ENCODE measurements around the gene CDHR1. TPM values are rescaled to one million over a fixed set of nuclear protein-coding genes. Genes with fewer than 3 reads are reported as not detected.
"Not testable (repeated sequence)": the region's sequence is repeated elsewhere in the genome, so short reads cannot be mapped to it uniquely, and the experiment has no call there.

Gene CDHR1
- not detected in 2 replicates for total RNA-seq (2014; rRNA removed; shearing (Covaris generic))

GRCh38 chr10:84194424-84195043 lies at the start of gene CDHR1:
TSS of gene CDHR1 (plus strand) at chr10:84194537. CDS start at chr10:84194761, 224 bp downstream.
- peak; percentile 8 for DNase-seq (ENCODE audit: low read depth)

- no peak for DNase-seq (ENCODE audit: low read depth)
These were observed 47.0 kb upstream of the CDHR1 start for GRCh38 chr10:84147347-84147746.

GRCh38 chr10:84148006-84148597 lies 46.2 kb upstream of the CDHR1 start:
- not testable (repeated sequence) for DNase-seq (ENCODE audit: low read depth)

GRCh38 chr10:84149854-84150253 lies 44.5 kb upstream of the CDHR1 start:
- DNase-seq (ENCODE audit: low read depth): no peak

- no peak for DNase-seq (ENCODE audit: low read depth)
These were observed 41.6 kb upstream of the CDHR1 start for GRCh38 chr10:84152769-84153168.

GRCh38 chr10:84155521-84155920 lies 38.8 kb upstream of the CDHR1 start:
- DNase-seq (ENCODE audit: low read depth): no peak

- no peak for DNase-seq (ENCODE audit: low read depth)
These were observed 38.3 kb upstream of the CDHR1 start for GRCh38 chr10:84156009-84156408.

- peak; percentile 64 for DNase-seq (ENCODE audit: low read depth)
These were observed 37.6 kb upstream of the CDHR1 start for GRCh38 chr10:84156768-84157167.

- DNase-seq (ENCODE audit: low read depth): no peak
These were observed 36.3 kb upstream of the CDHR1 start for GRCh38 chr10:84158061-84158460.

- no peak for DNase-seq (ENCODE audit: low read depth)
These were observed 35.8 kb upstream of the CDHR1 start for GRCh38 chr10:84158550-84158949.

- DNase-seq (ENCODE audit: low read depth): no peak
These were observed 35.2 kb upstream of the CDHR1 start for GRCh38 chr10:84159076-84159685.

GRCh38 chr10:84160663-84161362 lies 33.5 kb upstream of the CDHR1 start:
- DNase-seq (ENCODE audit: low read depth): no peak

- no peak for DNase-seq (ENCODE audit: low read depth)
These were observed 30.3 kb upstream of the CDHR1 start for GRCh38 chr10:84163996-84164395.

- no peak for DNase-seq (ENCODE audit: low read depth)
These were observed 29.9 kb upstream of the CDHR1 start for GRCh38 chr10:84164442-84164841.

- no peak for DNase-seq (ENCODE audit: low read depth)
These were observed 27.6 kb upstream of the CDHR1 start for GRCh38 chr10:84166620-84167288.

- DNase-seq (ENCODE audit: low read depth): not testable (repeated sequence)
These were observed 27.1 kb upstream of the CDHR1 start for GRCh38 chr10:84167289-84167653.

- DNase-seq (ENCODE audit: low read depth): not testable (repeated sequence)
These were observed 26.0 kb upstream of the CDHR1 start for GRCh38 chr10:84168382-84168781.

- not testable (repeated sequence) for DNase-seq (ENCODE audit: low read depth)
These were observed 23.1 kb upstream of the CDHR1 start for GRCh38 chr10:84171237-84171636.

- DNase-seq (ENCODE audit: low read depth): not testable (repeated sequence)
These were observed 22.5 kb upstream of the CDHR1 start for GRCh38 chr10:84171700-84172466.

- DNase-seq (ENCODE audit: low read depth): no peak
These were observed 21.6 kb upstream of the CDHR1 start for GRCh38 chr10:84172467-84173356.
